Measurements from ENCODE around the gene SLC52A3. TPM values are rescaled to one million over a fixed set of nuclear protein-coding genes. Genes with fewer than 3 reads are reported as not detected.
A peak's percentile ranks its signal among the peaks of the same experiment; 100 is the strongest.

SLC52A3 gene
- polyA plus RNA-seq, 2 of the 4 experiments (the other 2 are of a cell fraction): 0.56 to 0.63 TPM

- Histone ChIP-seq H3K4me3 (no peak overlapping the region), H3K4me1 (no peaks in the 10 kb centered on the region), H3K9me3 (no peaks in the 10 kb centered on the region), H3K4me2 (0 out of 3 replicates have a peak overlapping the region, but pooled peaks have one; percentile 8), H3K27ac (no peak overlapping the region)
- FAIRE-seq (no peak), DNase-seq (ENCODE audit: low read depth in 1 of 2, low spot score in 1 of 2) (no peak), ATAC-seq (no peak; a peak in 1 of 6 replicates)
- no peak for TF ChIP-seq HOXB13 (CRISPR knock-in tag; IDR thresholded peaks at IDR 0.05; ENCODE audit: low read depth)
- TF ChIP-seq KDM5A (IDR thresholded peaks at IDR 0.05): no peak
- no peak for TF ChIP-seq FOSB (CRISPR knock-in tag; IDR thresholded peaks at IDR 0.05)
- no peak for TF ChIP-seq MAX (IDR thresholded peaks at IDR 0.05)
- no peak for TF ChIP-seq REST (IDR thresholded peaks at IDR 0.05)
- TF ChIP-seq CHD2 (IDR thresholded peaks at IDR 0.05; ENCODE audit: low read length, partially characterized antibody): no peak
- TF ChIP-seq NPAS2 (CRISPR knock-in tag; IDR thresholded peaks at IDR 0.05; ENCODE audit: borderline replicate concordance): no peak
- TF ChIP-seq ATOH8 (CRISPR knock-in tag; IDR thresholded peaks at IDR 0.05; ENCODE audit: low read depth): no peak
- TF ChIP-seq ZSCAN20 (CRISPR knock-in tag; IDR thresholded peaks at IDR 0.05): no peak
- no peak for TF ChIP-seq POLR2A (IDR thresholded peaks at IDR 0.05; ENCODE audit: low read length)
- ChIA-PET CTCF (interaction anchor here (1.1 to 4.8 kb wide), 8 partner anchors 11 to 363 kb away, joined by 3 to 26 read pairs (median 4); no protein-coding TSS in a partner anchor), POLR2A (no interaction called here)
- WGBS (ENCODE audit: missing lambda C conversion rate): 62% methylated on average over 13 of the region's 24 CpGs
Observed at GRCh38 chr20:761418-762381, 6.6 kb downstream of the SLC52A3 start.

GRCh38 chr20:760751-761417 is 7.4 kb downstream of the SLC52A3 start:
- ChIA-PET CTCF (interaction anchor here (1.1 to 4.8 kb wide), 6 partner anchors 8 to 364 kb away, joined by 3 to 26 read pairs (median 6); partner anchors contain the start of gene SLC52A3), POLR2A (no interaction called here)
- no peak overlapping the region for H3K4me3 ChIP-seq
- DNase-seq (ENCODE audit: low read depth in 1 of 2, low spot score in 1 of 2) (peak; percentile 47 to 65), FAIRE-seq (no peak), ATAC-seq (peak; percentile 40 to 91; a peak in 3 of 6 replicates)
- no peaks in the 10 kb centered on the region for H3K4me1 ChIP-seq
- TF ChIP-seq SMC3 (IDR thresholded peaks at IDR 0.05): peak; percentile 41; the same call in 2 of the 3 replicates
- TF ChIP-seq ELK1 (IDR thresholded peaks at IDR 0.05; ENCODE audit: low read depth, low read length): no peak
- TF ChIP-seq HOXA7 (CRISPR knock-in tag; IDR thresholded peaks at IDR 0.05): no peak
- TF ChIP-seq RAD21 (conservative IDR thresholded peaks at IDR 0.05 in 1 of 2, IDR thresholded peaks at IDR 0.05 in 1 of 2): 0 out of 5 replicates have a peak, but pooled peaks of 1 of the 2 experiments have one; percentile 15
- TF ChIP-seq CTCF (IDR thresholded peaks at IDR 0.05): peak; percentile 64
- peak overlapping the region; percentile 8; the same call in 1 of the 3 replicates for H3K4me2 ChIP-seq
- no peak overlapping the region for H3K27ac ChIP-seq
- WGBS (ENCODE audit: missing lambda C conversion rate): 51% methylated on average over 44 of the region's 44 CpGs
- no peaks in the 10 kb centered on the region for H3K9me3 ChIP-seq
